HepG2 (cell line): ENCODE results near the gene HOMEZ. TPM values are rescaled to one million over a fixed set of nuclear protein-coding genes. Genes with fewer than 3 reads are reported as not detected.

Source experiments
- CC2D1A ChIP-seq: sonication (generic); formaldehyde crosslinking; IDR thresholded peaks from 2 replicates; pipeline ENCODE4 v1.8.1; 2023; ENCODE audit warnings: mild to moderate bottlenecking, missing genetic modification reagents
- CREM ChIP-seq, 2 experiments: sonication (generic) in 1 of 2; formaldehyde crosslinking in 1 of 2; IDR thresholded peaks; 2 replicates each; pipeline versions ENCODE4 v1.4.0 to v1.6.1; 2016 to 2020; ENCODE audit warnings: antibody characterized with exemption in 1 of 2, mild to moderate bottlenecking in 1 of 2, missing genetic modification reagents in 1 of 2
- DPF2 ChIP-seq: sonication (generic); formaldehyde crosslinking; IDR thresholded peaks from 2 replicates; pipeline ENCODE4 v1.4.0; 2020; ENCODE audit warnings: mild to moderate bottlenecking, low read depth, missing genetic modification reagents, borderline replicate concordance
- FOXC1 ChIP-seq: sonication (generic); formaldehyde crosslinking; IDR thresholded peaks from 2 replicates; pipeline ENCODE4 v1.8.0; 2022; ENCODE audit warnings: mild to moderate bottlenecking, missing genetic modification reagents, borderline replicate concordance
- HNRNPK ChIP-seq: fragments of 200-400 bp; formaldehyde crosslinking; IDR thresholded peaks from 2 replicates; pipeline ENCODE4 v1.6.1; 2018; ENCODE audit warnings: low read length, low read depth, moderate library complexity, mild to moderate bottlenecking; ENCODE audit not compliant: poor library complexity, severe bottlenecking
- HOXA7 ChIP-seq: sonication (generic); formaldehyde crosslinking; IDR thresholded peaks from 2 replicates; pipeline ENCODE4 v1.8.1; 2022; ENCODE audit warnings: mild to moderate bottlenecking, missing genetic modification reagents, moderate library complexity
- KAT8 ChIP-seq: IDR thresholded peaks from 2 replicates; pipeline ENCODE4 v1.6.1; 2016; ENCODE audit warnings: missing genetic modification reagents, missing compliant biosample characterization
- KLF12 ChIP-seq: sonication (generic); formaldehyde crosslinking; IDR thresholded peaks from 2 replicates; pipeline ENCODE4 v1.4.0; 2020; ENCODE audit warnings: missing genetic modification reagents, borderline replicate concordance
- MAFF ChIP-seq: IDR thresholded peaks from 2 replicates; pipeline ENCODE4 v1.6.1; 2011; ENCODE audit warnings: low read depth, low read length, improper control_type of control experiment
- NAIF1 ChIP-seq: sonication (generic); formaldehyde crosslinking; IDR thresholded peaks from 2 replicates; pipeline ENCODE4 v1.5.0; 2020; ENCODE audit warnings: mild to moderate bottlenecking, missing genetic modification reagents, borderline replicate concordance
- PCBP2 ChIP-seq: fragments of 200-400 bp; formaldehyde crosslinking; optimal IDR thresholded peaks from 2 replicates; pipeline ENCODE3; 2018; ENCODE audit warnings: low read length, low read depth; ENCODE audit not compliant: poor library complexity, severe bottlenecking
- RAD21 ChIP-seq: fragments of 450-650 bp; formaldehyde crosslinking; IDR thresholded peaks from 2 replicates; pipeline ENCODE4 v1.5.0; 2020; ENCODE audit warnings: mild to moderate bottlenecking
- SP1 ChIP-seq, 2 experiments: fragments of 450-650 bp in 1 of 2; sonication (generic) in 1 of 2; formaldehyde crosslinking in 1 of 2; IDR thresholded peaks; 2 replicates each; pipeline versions ENCODE4 v1.4.0 to v1.6.1; 2016 to 2020; ENCODE audit warnings: missing genetic modification reagents in 1 of 2
- ZFP1 ChIP-seq: IDR thresholded peaks from 2 replicates; pipeline ENCODE4 v1.6.1; 2016
- ZNF549 ChIP-seq: sonication (generic); formaldehyde crosslinking; IDR thresholded peaks from 2 replicates; pipeline ENCODE4 v1.5.0; 2020; ENCODE audit warnings: missing genetic modification reagents
- ZNF616 ChIP-seq: sonication (generic); formaldehyde crosslinking; IDR thresholded peaks from 2 replicates; pipeline ENCODE4 v1.5.0; 2020; ENCODE audit warnings: low read depth, mild to moderate bottlenecking, missing genetic modification reagents
- ZNF703 ChIP-seq: sonication (generic); formaldehyde crosslinking; IDR thresholded peaks from 2 replicates; pipeline ENCODE4 v1.5.1; 2020; ENCODE audit warnings: missing genetic modification reagents, mild to moderate bottlenecking, moderate library complexity, borderline replicate concordance
- ZNF75D ChIP-seq: sonication (generic); formaldehyde crosslinking; IDR thresholded peaks from 2 replicates; pipeline ENCODE4 v1.8.1; 2023; ENCODE audit warnings: missing genetic modification reagents, mild to moderate bottlenecking, borderline replicate concordance
- ZSCAN22 ChIP-seq: sonication (generic); formaldehyde crosslinking; IDR thresholded peaks from 2 replicates; pipeline ENCODE4 v1.4.0; 2020; ENCODE audit warnings: mild to moderate bottlenecking, missing genetic modification reagents
- polyA plus RNA-seq, 8 experiments: library from polyadenylated mRNA; depleted of rRNA in 3 of 8; stranded (reverse) in 7 of 8; unstranded in 1 of 8; fragments of >200 nt; fragmentation: Illumina TruSeq in 4 of 8; extraction: Trizol in 4 of 8; gene quantifications; 2 replicates each; pipeline versions ENCODE4 v1.2.1 to v1.2.3, GENCODE V29; 2011 to 2016; ENCODE audit warnings: low read depth in 4 of 8, missing spikeins in 1 of 8, mixed read lengths in 1 of 8; ENCODE audit not compliant: insufficient read depth in 1 of 8
- total RNA-seq, 5 experiments: library from RNA; depleted of rRNA; stranded (reverse); fragments of >200 nt; fragmentation: Illumina TruSeq; extraction: Trizol; gene quantifications; 2 replicates each; pipeline ENCODE4 v1.2.3, GENCODE V29; 2016; ENCODE audit warnings: low read depth in 1 of 5
- TF ChIP-seq, protein P1 (sequence below): sonication (generic); formaldehyde crosslinking; conservative IDR thresholded peaks from 2 replicates; pipeline ENCODE4 v1.8.1; 2023; ENCODE audit warnings: missing genetic modification reagents
- TF ChIP-seq, protein P2 (sequence below): sonication (generic); formaldehyde crosslinking; IDR thresholded peaks from 2 replicates; pipeline ENCODE4 v1.5.0; 2020; ENCODE audit warnings: missing genetic modification reagents
- TF ChIP-seq, protein P3 (sequence below), 2 experiments: fragments of 450-650 bp in 1 of 2; sonication (generic) in 1 of 2; formaldehyde crosslinking; IDR thresholded peaks; 2 replicates each; pipeline versions ENCODE4 v1.5.0 to v1.8.0; 2020 to 2022; ENCODE audit warnings: mild to moderate bottlenecking in 1 of 2, missing genetic modification reagents in 1 of 2
- TF ChIP-seq, protein P4 (sequence below): sonication (generic); formaldehyde crosslinking; IDR thresholded peaks from 2 replicates; pipeline ENCODE4 v1.4.0; 2020; ENCODE audit warnings: missing genetic modification reagents

Gene HOMEZ
- total and polyA plus RNA-seq, 2 of the 13 experiments (the other 11 are each of a cell fraction or from before 2014, with no cell fraction given), result 14.5 to 31.8 TPM

DNA sequence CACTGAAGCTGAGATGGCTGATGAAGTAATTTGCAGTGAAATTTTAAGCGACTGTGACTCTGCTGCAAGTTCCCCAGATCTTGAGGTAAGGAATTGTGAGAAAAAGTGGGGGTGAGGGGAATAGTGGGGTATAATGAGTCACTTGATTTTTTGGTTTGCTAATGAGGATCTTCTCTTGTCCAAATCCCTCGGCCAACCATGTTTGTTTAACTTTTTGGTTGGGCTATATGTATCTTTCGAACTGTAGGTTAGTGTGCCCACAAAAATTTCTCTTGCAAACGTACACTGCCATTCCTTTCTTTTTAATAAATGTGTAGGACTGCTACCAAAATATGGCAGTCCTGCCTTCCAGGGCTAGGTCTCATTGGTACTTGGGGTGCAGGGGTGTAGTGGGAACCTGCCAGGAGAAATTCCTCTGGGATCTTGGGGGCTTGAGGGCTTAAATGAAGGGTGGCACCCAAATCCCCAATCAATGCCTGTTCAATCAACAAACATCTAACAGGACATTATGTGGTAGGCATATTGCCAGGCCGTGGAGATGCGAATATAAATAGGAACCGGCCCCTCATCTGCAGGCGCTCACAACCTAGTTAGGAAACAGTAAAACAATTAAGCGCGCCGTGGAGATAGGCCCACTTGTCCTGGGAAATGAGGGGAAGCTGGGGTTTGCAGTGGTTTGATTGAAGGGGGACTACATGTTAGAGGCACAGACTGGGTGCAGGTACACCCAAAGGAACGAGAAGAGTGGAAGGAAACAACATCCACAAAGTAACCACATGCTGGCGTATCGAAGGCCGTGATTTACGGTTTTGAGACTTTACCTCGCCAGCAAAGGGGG lies 34.0 kb upstream of the HOMEZ start (continued):
- TF ChIP-seq, protein P1, sequence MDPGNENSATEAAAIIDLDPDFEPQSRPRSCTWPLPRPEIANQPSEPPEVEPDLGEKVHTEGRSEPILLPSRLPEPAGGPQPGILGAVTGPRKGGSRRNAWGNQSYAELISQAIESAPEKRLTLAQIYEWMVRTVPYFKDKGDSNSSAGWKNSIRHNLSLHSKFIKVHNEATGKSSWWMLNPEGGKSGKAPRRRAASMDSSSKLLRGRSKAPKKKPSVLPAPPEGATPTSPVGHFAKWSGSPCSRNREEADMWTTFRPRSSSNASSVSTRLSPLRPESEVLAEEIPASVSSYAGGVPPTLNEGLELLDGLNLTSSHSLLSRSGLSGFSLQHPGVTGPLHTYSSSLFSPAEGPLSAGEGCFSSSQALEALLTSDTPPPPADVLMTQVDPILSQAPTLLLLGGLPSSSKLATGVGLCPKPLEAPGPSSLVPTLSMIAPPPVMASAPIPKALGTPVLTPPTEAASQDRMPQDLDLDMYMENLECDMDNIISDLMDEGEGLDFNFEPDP (CRISPR knock-in tag), result 0 out of 2 replicates have a peak, but pooled peaks have one; percentile 88
- TF ChIP-seq, protein P2, sequence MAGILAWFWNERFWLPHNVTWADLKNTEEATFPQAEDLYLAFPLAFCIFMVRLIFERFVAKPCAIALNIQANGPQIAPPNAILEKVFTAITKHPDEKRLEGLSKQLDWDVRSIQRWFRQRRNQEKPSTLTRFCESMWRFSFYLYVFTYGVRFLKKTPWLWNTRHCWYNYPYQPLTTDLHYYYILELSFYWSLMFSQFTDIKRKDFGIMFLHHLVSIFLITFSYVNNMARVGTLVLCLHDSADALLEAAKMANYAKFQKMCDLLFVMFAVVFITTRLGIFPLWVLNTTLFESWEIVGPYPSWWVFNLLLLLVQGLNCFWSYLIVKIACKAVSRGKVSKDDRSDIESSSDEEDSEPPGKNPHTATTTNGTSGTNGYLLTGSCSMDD (CRISPR knock-in tag), result no peak
- TF ChIP-seq HOXA7 (CRISPR knock-in tag) (0 out of 2 replicates have a peak, but pooled peaks have one; percentile 36), CC2D1A (CRISPR knock-in tag) (peak; percentile 43; the same call in 1 of the 2 replicates), ZNF703 (CRISPR knock-in tag) (0 out of 2 replicates have a peak, but pooled peaks have one; percentile 47), MAFF (no peak), FOXC1 (CRISPR knock-in tag) (0 out of 2 replicates have a peak, but pooled peaks have one; percentile 10), ZFP1 (CRISPR knock-in tag) (no peak), CREM (IDR thresholded peaks at IDR 0.05) (no peak), CREM (CRISPR knock-in tag; IDR thresholded peaks at IDR 0.05) (no peak), HNRNPK (peak; percentile 57), DPF2 (CRISPR knock-in tag) (0 out of 2 replicates have a peak, but pooled peaks have one; percentile 7), ZNF75D (CRISPR knock-in tag) (peak; percentile 74; the same call in 1 of the 2 replicates), KAT8 (CRISPR knock-in tag) (no peak), SP1 (IDR thresholded peaks at IDR 0.05) (no peak), SP1 (CRISPR knock-in tag; IDR thresholded peaks at IDR 0.05) (0 out of 2 replicates have a peak, but pooled peaks have one; percentile 27), PCBP2 (peak; percentile 64), ZSCAN22 (CRISPR knock-in tag) (peak; percentile 19; the same call in 1 of the 2 replicates), ZNF616 (CRISPR knock-in tag) (no peak), KLF12 (CRISPR knock-in tag) (peak; percentile 58; the same call in 1 of the 2 replicates), NAIF1 (CRISPR knock-in tag) (0 out of 2 replicates have a peak, but pooled peaks have one; percentile 23), RAD21 (CRISPR knock-in tag) (no peak), ZNF549 (CRISPR knock-in tag) (0 out of 2 replicates have a peak, but pooled peaks have one; percentile 25)
- TF ChIP-seq, protein P3, sequence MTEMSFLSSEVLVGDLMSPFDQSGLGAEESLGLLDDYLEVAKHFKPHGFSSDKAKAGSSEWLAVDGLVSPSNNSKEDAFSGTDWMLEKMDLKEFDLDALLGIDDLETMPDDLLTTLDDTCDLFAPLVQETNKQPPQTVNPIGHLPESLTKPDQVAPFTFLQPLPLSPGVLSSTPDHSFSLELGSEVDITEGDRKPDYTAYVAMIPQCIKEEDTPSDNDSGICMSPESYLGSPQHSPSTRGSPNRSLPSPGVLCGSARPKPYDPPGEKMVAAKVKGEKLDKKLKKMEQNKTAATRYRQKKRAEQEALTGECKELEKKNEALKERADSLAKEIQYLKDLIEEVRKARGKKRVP (CRISPR knock-in tag; IDR thresholded peaks at IDR 0.05), result peak in 1 of 2 experiments; percentile 38; a peak in 2 of 4 replicates
- TF ChIP-seq, protein P4, sequence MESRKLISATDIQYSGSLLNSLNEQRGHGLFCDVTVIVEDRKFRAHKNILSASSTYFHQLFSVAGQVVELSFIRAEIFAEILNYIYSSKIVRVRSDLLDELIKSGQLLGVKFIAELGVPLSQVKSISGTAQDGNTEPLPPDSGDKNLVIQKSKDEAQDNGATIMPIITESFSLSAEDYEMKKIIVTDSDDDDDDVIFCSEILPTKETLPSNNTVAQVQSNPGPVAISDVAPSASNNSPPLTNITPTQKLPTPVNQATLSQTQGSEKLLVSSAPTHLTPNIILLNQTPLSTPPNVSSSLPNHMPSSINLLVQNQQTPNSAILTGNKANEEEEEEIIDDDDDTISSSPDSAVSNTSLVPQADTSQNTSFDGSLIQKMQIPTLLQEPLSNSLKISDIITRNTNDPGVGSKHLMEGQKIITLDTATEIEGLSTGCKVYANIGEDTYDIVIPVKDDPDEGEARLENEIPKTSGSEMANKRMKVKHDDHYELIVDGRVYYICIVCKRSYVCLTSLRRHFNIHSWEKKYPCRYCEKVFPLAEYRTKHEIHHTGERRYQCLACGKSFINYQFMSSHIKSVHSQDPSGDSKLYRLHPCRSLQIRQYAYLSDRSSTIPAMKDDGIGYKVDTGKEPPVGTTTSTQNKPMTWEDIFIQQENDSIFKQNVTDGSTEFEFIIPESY (CRISPR knock-in tag), result peak; percentile 93; the same call in 1 of the 2 replicates
